OCI-M2 (cell line): Measurements from ENCODE around the gene CCER1.

Experiments
- DNase-seq: peaks from one replicate; lab custom pipeline; 2025; ENCODE audit not compliant: unreplicated experiment; lab: John Stamatoyannopoulos, UW

Gene CCER1

DNA sequence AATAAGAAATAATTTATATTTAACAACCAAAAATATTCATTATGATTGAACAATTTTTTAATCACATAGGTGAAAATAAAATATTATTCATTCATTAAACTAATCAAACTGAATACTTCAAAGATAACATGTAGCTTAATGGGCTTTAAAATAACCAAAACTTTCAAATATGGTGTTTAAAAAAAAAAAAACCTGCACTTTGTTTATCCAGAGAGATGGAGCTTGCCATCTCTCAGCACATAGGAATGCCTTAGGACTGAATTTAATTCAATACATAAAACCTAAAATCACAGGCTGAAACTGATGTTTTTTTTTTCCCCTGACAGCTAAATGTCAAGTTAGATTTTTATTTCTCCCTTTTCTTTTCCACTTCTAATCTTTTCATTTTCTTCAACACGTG lies 14.4 kb upstream of the CCER1 start:
- DNase-seq, result no peak

DNA sequence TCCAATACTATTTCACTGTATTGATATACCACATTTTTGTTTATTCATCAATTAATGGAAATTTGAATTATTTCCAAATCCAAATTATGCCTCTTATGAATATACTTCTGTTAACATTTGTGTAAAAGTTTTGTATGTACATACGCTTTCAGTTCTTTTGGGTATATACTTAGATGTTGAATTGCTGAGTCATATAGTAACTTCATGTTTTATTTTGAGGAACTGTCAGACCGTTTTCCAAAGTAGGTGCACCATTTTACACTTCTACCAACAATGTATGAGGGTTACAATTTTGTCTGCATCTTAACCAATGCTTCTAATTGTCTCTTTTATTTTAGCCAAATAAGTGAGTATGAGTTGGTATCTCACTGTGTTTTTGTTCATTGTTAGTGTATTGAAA lies 10.2 kb upstream of the CCER1 start:
- no peak for DNase-seq

DNA sequence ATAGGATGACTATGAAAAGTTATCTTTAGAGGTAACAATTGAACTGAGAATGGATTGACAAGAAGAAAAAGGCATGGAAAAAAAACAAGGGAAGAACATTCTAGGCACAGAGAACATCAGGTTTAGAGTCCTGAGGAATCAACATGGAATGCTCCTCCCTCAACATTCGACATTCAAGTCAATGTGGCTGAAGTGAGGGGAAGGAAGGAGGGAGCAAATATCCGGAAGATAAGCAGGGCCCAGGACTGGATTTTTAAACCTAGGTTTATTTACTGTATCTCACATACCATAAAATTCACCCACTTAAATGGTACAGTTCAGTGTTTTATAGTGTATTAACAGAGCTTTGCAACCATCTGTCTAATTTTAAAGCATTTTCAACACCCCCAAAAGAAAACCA lies 9.6 kb upstream of the CCER1 start:
- DNase-seq, result no peak

DNA sequence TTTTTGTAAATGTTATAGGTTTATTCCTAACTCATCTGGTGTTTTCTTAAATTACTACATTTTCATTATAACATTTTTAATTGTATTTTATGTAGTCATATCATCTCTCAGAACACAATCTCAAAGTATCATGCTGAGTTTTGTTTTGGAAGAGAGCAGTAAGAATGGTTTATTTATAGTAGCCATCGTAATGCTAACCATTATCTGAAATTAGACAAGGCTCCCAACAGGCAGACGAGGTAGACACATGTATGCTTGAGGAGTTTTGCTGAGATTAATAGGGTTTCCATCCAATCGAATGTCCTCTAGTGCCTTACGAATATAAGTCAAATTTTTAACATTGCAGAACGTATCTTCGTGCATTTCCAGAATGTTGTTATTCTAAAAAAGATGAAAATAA lies 9.0 kb upstream of the CCER1 start:
- no peak for DNase-seq

DNA sequence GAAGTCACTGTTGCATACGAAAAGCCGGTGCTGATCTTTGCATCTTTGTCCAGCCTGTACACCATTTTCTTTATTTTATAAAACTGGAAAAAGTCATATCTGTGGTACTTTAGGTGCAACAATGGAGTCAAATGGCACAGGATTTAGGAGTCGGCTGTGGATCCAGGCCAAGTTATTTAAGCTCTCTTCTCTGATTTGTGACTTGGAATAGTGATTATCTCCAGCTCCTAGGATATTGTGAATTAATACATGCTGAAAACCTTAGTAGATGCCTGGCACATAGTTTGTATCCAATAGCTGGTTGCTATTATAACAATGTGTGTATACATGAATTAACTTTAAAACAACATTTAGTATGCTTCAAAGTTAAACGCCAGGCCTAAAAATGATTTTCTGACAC lies 6.2 kb upstream of the CCER1 start:
- DNase-seq, result no peak

DNA sequence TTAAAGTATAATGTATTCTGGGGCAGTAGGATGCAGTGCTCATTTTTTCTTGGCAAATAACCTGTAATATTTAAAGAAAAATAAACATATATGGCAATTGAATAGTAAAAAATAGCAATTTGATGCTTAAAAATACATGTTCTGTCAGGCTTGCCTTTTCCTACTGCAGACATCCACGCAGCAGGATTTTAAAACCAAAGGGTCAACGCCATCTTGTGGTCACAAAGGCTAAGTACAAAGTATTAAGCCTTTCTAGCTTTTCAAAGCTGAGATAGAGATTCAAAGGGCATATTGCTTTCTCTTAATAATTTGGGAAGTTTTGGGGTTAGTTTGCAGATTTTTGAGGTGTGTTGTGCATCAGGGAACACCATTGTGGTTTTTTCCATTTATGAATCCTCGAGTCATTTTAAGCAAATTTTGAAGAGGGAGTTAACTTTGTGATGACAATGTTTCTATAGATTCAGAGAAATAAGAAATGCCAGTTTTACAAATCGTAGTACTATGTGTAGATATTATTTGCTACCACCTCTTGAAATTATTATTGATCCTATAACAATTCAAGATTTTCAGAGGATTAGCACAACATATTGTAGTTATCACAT lies 4.7 kb upstream of the CCER1 start:
- DNase-seq, result no peak

DNA sequence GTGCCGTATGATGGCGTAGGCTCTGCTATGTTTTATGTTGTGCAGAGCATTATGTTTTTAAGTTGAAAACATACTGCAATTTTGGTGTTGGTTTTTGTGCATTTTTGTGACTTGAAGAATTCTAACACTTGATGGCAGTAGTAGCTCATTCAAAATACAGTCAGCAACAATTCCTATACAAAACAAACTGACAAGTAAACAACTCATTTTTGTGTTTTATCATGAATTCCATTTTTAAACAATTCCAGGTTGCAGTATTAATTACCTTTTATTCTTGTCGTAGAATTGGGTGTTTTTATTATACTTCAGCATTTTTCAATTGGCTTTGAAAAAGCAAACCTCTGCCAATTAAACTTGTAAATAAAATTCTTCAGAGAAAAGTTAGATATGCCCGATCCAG lies 4.1 kb upstream of the CCER1 start:
- DNase-seq, result no peak

DNA sequence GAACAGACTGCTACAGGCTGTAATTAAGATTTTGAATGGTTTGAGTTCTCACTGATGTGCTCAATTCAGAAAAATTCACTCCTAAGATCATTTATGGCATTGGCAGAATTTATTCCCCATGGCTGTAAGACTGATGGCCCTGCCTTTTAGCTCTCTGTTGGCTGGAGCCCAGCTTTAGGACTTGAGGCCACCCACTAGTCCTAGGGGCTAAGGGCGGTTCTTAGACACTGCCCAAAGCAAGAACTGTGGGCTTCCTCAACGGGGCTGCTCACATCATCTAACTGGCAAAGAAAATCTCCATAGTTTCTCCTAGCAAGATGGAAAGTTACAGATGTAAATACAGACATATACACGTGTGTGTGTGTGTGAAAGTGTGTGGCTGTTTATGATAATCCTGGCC lies 3.4 kb upstream of the CCER1 start:
- DNase-seq, result no peak

DNA sequence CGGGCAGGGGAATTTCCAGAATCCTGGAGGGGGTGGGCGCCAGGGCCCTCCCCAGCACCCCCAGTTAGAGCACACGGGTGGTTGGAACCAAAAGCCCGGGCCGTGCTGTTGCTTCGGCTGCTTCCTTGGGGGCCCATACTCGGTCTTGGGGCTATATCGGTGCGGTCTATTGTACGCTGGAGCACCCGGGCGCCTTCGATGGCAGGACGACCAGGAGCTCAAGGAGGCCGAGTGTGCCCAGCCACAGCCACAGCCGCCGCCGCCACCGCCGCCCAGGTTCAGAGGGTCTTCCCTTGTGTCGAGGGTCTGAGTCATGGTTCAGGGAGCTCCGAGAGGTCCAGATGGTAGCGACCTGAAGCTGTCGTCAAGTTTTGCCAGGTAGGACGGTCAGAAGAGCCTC lies 548 bp downstream of the CCER1 start:
- no peak for DNase-seq

DNA sequence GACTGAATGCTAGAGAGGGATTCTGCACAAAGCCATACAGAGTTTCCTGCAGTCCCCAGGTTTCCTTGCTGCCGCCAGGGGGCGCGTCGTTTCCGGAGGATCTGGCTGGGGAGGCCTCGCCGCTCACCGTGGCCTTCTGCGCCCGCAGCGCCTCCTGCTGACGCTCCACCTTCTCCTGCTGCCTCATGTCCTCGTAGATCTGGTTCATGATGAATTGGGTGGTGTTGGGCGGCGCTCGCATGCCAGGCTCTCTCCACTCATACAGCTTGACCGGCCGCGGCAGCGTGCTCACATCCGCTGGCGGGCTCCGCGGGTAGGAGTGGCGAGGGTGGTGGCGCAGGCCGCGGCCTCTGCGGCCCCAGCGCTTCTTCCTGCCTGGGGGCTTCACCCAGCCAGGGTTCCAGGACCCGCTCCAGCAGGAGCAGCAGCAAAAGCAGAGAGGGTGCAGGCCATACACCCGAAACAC lies 987 bp downstream of the CCER1 start:
- DNase-seq, result no peak

DNA sequence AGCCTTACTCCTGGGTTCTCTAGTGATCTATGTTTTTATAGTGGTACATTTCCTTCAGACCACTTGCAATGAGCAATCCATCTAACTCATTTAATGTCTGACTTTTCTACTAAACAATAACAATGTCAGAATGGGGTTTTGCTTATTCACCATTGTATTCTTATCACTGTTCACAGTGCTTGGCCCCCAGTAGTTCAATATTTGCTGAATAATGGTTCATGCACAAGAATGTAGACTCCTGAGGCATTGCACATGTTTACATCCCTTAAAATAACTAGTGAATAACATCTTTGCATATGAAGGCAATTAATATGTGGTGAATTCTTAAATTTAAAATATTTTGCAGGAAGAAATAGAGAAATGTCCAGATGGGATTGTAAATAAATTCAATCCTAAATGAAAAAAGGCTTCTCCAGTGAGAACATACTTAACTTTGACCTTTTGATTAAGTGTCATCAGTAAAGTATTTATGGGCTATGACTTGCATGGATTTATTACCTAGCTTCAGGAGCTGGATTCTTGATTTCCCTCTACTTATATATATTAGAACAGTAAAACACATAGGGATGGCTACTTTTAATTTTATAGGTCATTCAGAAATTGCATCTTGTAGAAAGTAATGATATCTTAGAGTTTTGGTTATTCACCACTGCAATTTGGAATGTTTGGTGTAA lies 3.4 kb downstream of the CCER1 start:
- DNase-seq, result no peak

DNA sequence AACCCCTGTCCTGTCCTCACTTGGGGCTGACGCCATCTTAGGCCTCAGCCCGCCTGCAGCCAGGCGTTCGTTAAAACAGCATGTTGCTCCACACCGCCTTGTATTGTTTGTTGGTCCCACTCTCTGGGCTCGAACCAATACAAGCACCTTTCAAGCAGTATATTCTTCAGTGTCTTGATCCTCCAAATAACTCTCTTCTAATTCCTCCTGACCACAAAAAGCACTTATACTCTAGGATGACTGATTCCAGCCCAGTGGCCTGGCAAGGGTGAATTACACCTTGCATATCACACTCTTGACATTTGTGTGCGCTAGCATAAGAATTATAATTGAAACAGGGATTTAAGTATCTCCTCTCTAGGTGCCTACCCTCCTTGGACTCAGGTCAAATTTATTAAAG lies 7.1 kb downstream of the CCER1 start:
- DNase-seq, result no peak

DNA sequence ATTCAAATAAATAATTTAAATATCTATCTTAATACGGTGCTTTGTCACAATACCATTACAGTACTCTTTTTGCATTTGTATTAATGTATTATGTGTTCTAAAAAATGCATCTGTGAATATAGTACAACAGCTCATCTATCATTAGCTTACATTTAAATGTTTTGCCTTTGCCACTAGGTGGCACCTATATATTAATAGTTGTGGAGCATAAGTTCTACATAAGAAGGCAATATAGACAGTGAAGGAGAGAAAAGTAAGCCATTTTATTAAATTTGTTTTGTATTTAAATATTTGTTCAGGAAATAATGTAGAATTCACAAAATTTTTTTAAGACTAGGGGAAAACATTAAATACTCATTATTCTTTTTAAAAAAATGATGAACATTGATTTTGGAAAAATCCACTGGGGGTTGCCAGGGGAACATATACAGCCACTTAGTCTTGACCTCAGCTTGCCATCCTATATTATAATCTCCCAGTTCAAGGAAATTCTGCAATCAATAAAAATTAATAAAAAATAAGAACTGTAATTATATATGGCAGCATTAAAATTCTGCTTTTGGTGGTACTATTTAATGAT lies 9.8 kb downstream of the CCER1 start:
- DNase-seq, result no peak

DNA sequence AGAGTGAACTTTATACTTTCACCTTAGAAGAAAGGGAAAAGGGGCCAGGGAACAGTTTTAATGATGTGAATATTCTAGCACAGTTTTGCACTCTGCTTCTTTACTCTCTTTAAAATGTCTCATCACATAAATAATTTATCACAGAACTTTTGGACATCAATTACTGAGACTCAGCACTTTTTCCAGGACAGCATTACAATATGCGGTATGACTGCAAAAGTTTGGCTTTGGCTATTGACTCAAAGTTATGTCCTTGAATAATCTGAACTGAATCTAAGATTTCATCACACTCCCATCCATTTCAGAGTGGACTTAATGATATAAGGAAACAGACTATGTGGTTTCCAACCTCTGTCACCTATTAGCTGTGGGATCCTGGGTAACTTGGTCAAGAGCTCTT lies 11.7 kb downstream of the CCER1 start:
- no peak for DNase-seq

DNA sequence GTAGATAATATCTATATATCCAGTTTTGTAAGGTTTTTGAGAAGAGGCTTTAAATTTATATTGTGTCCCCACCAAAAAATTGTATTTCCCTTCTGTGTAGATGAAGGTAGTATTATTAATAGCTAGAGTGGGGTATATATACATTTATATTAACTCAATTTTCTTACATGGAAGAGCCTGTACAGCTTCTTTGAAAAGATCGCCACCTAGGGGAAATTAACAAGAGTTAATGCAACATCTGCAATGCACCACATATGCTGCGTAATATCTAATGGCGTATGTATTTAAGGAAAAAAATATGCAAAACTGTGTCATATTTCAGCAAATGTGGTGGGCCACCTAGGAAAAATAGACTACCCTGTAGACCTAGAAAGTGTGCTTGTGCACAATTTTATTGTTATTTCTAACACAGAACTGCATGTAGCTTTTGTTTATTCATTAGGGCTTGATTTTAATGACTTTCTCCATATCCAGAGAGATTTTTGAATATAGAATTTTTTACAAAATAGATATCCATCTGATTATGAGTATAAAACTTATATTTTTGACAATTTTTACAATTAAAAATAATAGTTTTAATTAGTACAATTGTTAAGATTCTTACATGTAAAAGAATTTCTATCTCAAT lies 14.0 kb downstream of the CCER1 start:
- no peak for DNase-seq

DNA sequence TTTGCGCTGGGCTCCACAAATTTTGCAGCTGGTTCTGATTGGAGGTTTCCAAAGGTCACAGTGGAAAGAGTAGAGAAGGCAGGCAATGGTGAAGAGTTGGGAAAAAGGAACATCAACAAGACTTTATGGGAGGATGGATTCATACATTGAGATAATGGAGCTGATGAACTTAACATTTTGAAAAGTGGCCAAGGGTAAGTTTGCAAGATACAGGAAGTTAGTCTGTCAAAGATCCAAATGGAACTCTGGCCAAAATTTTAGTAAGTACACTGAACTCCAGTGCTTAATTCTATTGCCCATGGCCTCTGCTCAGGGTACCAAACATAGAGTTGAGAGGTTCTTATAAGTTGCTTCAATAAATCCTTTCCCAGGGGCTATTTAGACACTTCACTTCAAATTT lies 15.6 kb downstream of the CCER1 start:
- no peak for DNase-seq

DNA sequence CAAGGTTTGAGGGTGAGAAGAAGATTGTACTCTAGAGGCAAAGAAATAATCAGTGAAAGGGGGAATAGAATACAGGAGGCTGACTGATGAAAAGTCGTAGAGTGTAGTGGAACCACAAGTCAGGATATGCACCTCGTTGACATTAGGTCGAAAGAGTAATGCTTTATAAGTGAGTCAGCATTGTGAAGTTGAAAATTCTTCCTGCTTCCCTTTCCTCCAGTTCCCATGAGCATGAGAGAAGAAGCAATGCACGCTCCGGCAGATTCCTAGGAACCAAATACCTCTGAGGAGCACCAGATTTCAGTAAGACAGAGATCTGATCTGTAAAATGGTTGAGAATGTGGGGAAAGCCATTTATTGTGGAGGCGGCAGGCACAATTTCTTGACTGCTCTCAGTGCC lies 16.5 kb downstream of the CCER1 start:
- no peak for DNase-seq

DNA sequence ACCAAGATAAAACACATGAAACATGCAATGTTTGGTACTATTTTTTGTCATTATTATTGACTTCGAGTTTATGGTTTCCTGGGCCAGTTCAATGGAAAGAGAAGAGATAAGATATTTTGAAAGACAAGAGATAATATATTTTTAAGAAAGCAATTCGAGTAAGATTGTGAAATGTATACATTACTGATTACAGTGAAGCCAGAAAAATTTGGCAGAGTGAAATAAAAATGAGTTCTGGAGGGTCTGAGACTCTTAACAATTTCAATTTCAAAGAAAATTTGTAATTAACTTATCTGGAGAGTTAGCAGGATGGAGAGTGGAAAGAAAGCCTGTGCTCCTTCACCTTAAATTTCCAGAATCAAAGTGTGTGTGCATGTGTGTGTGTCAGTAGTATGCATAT lies 17.3 kb downstream of the CCER1 start:
- DNase-seq, result no peak

DNA sequence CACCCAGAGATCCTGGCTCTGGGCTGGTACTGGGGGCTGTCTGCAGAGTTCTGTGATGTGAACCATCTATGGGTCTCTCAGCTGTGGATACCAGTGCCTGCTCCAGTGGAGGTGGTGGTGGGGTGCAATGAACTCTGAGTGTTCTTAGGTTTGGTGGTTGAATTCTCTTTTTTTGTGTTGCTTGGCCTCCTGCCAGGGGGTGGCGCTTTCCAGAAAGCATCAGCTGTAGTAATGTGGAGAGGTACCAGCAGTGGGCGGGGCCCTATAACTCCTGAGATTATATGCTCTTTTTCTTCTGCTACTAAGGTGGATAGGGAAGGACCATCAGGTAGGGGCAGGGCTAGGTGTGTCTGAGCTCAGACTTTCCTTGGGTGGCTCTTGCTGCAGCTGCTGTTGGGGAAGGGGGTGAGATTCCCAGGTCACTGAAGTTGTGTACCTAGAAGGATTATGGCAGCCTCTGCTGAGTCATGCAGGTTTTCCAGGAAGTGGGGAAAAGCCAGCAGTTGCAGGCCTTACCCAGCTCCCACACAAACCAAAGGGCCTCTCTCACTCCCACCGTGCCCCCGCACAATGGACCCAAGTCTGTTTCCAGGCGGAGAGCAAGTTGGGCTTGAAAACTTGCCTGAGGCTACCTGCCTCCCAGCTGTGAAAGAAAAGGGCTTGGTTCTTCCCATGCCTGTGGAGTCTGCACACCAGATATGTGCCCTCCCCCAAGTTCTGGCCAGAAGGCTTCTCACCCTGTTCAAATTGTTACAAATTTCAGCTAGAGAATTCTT lies 18.6 kb downstream of the CCER1 start:
- no peak for DNase-seq

DNA sequence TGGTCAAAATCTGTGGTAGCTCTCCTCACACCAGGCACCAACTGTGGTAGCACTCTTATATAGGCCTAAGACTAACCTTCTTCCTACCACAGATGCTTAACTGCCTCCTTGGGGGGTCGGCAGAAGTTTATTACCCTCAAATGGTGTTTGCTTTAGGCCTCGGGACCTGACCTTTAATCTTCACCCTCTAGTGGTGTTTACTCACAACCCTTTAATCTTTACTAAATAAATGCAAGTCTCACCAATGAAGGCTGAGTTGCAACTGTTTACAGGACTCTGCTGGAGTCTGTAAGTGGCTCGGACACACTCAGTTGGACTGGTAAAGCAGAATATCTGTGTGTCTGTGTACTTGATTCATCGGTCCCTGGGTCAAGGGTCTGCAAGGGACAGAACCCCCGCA lies 29.4 kb downstream of the CCER1 start:
- no peak for DNase-seq

DNA sequence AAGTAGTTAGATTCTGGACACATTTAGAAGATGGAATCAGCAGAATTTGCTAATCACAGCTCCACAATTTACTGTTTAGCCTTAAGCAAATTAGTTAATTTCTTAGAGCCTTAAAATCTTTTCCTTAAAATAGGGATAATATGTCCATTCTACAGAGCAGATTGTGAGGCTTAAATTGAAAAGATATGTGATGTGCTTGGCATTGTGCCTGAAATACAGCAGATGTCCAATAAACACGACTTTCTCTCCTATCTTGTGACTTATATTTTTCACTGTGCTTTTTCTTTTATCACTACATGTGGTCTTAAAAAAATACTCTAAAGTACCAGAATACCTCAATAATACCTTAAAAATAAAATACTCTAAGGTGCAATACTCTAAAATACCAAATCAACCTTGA lies 30.6 kb downstream of the CCER1 start:
- DNase-seq, result no peak
